ENCODE data around the gene CAMKK2.
"Not testable (repeated sequence)": the region's sequence is repeated elsewhere in the genome, so short reads cannot be mapped to it uniquely, and the experiment has no call there.

The CAMKK2 gene

GRCh38 chr12:121298411-121298810, 1.9 kb upstream of the CAMKK2 start:
- DNase-seq (ENCODE audit: low read depth, low spot score): not testable (repeated sequence)

- DNase-seq (ENCODE audit: low read depth, low spot score): no peak
These were observed 1.0 kb upstream of the CAMKK2 start for GRCh38 chr12:121297435-121297991.

GRCh38 chr12:121295746-121296617, 527 bp downstream of the CAMKK2 start:
- DNase-seq (ENCODE audit: low read depth, low spot score): no peak

- no peak for DNase-seq (ENCODE audit: low read depth, low spot score)
These were observed 1.3 kb downstream of the CAMKK2 start for GRCh38 chr12:121295116-121295745.

- DNase-seq (ENCODE audit: low read depth, low spot score): no peak
These were observed 2.2 kb downstream of the CAMKK2 start for GRCh38 chr12:121294151-121294889.

GRCh38 chr12:121293603-121294002, 2.9 kb downstream of the CAMKK2 start:
- DNase-seq (ENCODE audit: low read depth, low spot score): no peak

- no peak for DNase-seq (ENCODE audit: low read depth, low spot score)
These were observed 6.1 kb downstream of the CAMKK2 start for GRCh38 chr12:121290410-121290809.

- DNase-seq (ENCODE audit: low read depth, low spot score): no peak
These were observed 6.5 kb downstream of the CAMKK2 start for GRCh38 chr12:121289962-121290361.

- DNase-seq (ENCODE audit: low read depth, low spot score): no peak
These were observed 7.5 kb downstream of the CAMKK2 start for GRCh38 chr12:121288986-121289385.

GRCh38 chr12:121288158-121288845, 8.2 kb downstream of the CAMKK2 start:
- no peak for DNase-seq (ENCODE audit: low read depth, low spot score)

- no peak for DNase-seq (ENCODE audit: low read depth, low spot score)
These were observed 9.1 kb downstream of the CAMKK2 start for GRCh38 chr12:121287267-121287954.

- no peak for DNase-seq (ENCODE audit: low read depth, low spot score)
These were observed 10.7 kb downstream of the CAMKK2 start for GRCh38 chr12:121285856-121286255.

GRCh38 chr12:121284551-121285390, 11.7 kb downstream of the CAMKK2 start:
- no peak for DNase-seq (ENCODE audit: low read depth, low spot score)

- no peak for DNase-seq (ENCODE audit: low read depth, low spot score)
These were observed 12.7 kb downstream of the CAMKK2 start for GRCh38 chr12:121283841-121284240.

- no peak for DNase-seq (ENCODE audit: low read depth, low spot score)
These were observed 13.1 kb downstream of the CAMKK2 start for GRCh38 chr12:121283388-121283787.

- DNase-seq (ENCODE audit: low read depth, low spot score): not testable (repeated sequence)
These were observed 13.6 kb downstream of the CAMKK2 start for GRCh38 chr12:121282910-121283309.

- DNase-seq (ENCODE audit: low read depth, low spot score): no peak
These were observed 14.3 kb downstream of the CAMKK2 start for GRCh38 chr12:121282072-121282742.

GRCh38 chr12:121281116-121281515, 15.4 kb downstream of the CAMKK2 start:
- not testable (repeated sequence) for DNase-seq (ENCODE audit: low read depth, low spot score)

GRCh38 chr12:121280531-121280930, 16.0 kb downstream of the CAMKK2 start:
- DNase-seq (ENCODE audit: low read depth, low spot score): not testable (repeated sequence)
